Measurements from ENCODE around the gene TIMM17B.

The TIMM17B gene

DNA sequence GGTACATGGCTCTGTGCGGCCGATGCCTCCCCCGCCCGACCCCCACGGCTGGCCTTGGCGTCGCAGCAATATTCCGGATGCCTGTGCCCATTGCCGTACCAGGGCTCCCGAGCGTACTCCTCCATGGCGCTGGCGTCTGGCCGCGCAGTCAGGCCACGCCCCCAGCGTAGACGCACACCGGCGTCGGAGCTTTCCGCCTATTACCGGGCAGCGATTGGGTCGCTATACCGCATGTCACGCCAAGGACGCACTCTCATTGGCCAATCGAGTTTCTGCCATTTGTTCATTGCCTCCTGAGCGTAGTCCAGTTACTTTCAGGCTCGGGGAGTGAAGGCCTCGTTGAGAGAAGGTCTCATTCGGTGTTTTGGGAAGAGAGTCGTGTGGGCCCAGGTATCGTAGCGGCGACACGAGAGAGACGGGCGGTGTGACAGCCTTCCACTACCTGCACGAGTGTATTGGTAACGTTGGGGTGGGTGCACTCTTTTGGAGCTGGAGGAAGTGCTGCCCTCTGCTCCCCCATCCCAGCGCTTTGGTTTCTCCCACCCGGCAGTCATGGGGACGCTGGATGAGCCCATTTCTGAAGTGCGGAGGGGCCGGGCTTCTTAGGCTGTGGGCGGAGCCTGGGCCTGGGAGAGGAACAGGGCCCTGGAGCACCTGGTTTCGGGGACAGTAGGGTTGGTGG lies at the start of gene TIMM17B, which contains the start of gene PQBP1:
Gene TIMM17B (minus strand): TSS at position 144 of the 682 bp plus-strand sequence. CDS start 19 bp downstream, at position 125.
Gene PQBP1 (plus strand): TSS at position 306 of the 682 bp plus-strand sequence. CDS start 580 bp downstream, outside the sequence.
- DNase-seq (ENCODE audit: low read depth), result peak; percentile 70

DNA sequence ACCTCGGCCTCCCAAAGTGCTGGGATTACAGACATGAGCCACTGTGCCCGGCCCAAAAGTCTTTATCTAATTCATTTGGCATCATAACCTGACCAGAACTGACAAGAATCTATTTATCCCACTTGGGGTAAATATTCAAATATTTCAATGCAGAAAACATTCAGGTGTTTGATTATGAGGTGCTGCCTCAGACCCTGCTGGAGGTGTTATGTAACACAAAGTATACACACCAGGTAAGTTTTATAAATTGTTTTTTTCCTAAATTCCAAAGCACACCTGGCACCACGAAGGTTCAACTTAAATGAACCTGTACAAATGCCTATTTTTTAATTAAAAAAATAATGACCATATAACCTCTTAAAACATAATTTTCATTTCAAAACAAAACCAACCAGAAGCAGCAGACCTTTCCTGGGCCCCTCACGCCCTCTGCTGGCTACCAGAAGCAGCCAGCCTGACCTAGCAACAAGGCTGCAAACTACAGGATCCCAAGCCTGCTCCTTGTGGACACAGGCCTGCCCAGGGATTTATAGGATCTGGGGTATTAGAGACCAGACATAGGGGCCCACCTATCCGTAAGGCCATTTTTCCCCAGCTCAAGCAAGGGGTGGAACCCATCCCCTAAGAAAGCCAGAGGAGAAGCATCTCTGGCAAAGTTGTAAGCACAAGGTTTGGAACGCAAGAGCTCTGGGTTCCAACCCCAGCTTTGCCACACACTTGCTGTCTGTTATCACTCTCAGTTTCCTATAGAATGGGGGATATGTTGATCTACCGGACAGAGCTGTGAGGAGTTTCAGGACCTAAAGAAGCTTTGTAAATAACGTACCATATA lies 48.2 kb upstream of the TIMM17B start:
- no peak for DNase-seq (ENCODE audit: low read depth)

DNA sequence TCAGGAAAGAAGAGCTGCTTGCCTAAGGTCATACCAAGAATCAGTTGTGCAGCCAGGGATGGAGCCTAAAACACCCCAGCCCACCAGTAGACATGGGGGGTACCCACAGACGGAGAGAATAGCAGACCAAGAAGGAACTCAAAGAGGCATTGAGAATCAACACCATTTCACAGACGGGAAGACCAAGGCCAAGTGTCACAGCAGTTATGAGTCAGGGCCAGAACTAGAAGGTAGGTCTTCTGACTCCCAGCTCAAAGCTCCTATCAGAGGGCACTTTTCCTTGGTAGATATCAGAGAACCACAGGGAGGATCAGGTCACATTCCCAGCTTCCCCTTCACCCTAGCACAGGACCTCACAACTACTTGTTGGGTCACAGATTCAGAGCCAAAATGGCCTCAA lies 45.3 kb upstream of the TIMM17B start:
- no peak for DNase-seq (ENCODE audit: low read depth)

DNA sequence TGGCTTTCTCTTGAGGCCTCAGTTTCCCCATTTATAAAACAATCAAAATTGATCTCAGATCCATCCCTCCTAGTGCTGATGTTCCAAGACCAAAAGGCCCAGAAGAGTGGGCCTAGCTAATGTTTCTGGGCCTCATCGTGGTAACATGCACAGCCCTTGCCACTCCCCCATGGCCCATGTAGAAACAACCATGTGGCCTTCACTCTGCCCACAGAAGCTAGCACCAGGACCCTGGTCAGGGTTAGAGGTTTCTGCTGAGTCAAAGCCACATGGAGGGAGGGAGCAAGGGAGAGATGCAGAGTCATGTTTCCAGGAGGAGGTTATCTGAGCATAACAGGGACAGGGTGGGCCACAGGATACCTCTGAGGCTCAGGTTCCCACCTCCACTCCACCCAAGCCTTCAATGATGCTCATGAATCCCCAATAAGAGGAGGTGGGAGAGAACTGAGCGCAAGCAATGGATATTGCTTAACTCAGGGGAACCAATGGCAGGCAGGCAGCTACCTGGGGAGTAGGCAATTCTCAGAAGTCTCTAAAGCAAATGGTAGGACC lies 42.9 kb upstream of the TIMM17B start:
- no peak for DNase-seq (ENCODE audit: low read depth)

DNA sequence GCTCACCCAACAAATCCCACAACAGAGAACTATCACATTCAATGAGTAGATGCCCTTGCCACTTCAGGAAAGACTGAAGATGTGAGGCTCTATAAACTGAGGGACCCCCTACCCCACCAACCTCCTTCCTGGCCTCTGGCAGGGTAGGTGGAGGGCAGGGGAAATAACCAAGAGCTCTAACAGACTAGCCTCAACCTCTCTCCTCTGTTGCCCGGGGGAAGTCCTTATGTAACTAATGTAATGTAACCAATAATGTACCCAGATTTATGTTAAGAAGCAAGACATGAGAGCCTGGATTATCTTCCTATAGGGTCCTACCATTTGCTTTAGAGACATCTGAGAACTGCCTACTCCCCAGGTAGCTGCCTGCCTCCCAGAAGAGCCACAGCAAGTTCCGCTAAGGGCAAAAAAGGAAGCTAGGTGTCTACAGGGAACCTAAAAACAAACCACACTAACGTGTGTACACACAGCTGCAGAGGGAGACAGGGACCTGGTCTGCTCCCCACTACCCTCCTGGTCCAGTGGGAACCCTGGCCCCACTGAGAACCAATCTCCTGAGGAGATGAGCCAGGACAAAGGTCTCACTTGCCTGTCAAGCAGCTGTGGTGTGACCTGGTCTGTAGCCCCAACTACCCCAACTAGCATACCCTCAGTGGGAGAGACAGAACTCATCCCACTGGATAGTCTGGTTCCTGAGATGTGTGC lies 42.1 kb upstream of the TIMM17B start:
- no peak for DNase-seq (ENCODE audit: low read depth)

DNA sequence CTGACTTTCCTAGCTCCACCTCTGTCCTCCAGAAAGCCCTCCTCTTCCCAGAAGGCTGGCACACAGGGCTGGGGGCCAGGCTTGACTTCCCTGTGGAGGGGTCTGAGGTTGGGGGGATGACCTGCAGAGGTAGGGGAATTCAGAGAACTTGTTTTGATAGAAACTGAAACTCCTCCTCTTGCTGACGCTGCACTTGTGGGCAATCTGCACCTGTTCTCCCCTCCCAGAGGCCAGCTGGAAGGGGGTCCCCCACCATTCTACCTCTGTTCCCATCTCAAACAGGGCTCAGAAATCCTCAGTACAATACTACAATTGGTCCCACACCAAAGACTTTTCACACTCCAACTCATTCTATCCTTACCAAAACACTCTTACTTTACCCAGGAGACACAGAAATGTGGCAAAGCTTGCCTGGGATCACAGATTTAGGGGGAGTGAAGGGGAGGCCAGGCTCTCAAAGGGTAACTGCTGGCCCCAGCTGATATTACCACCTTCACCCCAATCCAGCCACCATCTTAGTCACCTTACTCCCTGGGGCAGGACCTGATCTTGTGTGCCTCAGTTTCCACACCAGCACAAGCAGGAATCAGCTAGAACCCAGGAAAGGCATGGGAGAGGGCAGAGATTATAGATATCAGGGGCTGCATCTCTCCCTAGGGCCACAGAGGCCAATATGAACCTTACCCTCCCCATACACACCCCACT lies 41.3 kb upstream of the TIMM17B start:
- DNase-seq (ENCODE audit: low read depth), result no peak

DNA sequence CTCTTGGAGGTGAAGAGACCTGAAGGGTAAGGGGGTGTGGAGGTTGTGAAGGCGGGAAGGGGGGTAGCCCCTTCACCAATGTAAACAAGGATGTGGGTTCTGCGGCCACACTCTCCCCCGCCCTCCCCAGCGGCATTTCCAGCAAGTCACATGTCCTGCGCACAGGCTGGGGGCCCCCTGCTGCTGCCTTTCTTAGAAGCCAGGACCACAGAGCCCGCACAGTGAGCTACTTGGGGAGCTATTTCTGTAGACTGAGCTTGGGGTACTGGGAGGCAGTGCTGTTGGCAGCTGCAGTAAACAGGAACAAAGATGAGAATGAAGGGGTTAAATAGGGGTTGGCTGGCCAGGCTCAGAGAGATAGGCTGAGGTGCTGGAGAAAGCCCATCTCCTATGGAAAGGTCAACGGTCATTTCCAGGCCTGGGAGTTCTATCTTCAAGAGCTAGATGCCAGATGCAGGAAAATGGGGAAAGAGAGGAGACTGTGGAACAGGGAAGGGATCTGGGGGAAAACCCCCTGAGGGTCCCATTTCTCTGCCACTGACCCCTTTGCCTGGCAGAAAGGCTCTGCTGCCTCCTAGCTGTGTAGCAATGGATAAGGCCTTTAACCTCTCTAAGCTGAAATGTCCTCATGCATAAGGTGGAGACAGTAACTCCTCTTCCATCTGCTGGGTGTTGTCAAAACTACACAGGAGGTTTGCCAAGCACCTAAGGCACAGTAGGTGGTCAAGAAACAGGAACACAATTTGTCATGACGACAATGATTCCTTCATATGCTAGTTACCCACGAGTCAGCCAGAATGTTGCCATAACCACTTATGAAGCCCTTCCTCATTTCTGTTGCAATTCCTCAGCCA lies 39.7 kb upstream of the TIMM17B start:
- peak; percentile 68 for DNase-seq (ENCODE audit: low read depth)

DNA sequence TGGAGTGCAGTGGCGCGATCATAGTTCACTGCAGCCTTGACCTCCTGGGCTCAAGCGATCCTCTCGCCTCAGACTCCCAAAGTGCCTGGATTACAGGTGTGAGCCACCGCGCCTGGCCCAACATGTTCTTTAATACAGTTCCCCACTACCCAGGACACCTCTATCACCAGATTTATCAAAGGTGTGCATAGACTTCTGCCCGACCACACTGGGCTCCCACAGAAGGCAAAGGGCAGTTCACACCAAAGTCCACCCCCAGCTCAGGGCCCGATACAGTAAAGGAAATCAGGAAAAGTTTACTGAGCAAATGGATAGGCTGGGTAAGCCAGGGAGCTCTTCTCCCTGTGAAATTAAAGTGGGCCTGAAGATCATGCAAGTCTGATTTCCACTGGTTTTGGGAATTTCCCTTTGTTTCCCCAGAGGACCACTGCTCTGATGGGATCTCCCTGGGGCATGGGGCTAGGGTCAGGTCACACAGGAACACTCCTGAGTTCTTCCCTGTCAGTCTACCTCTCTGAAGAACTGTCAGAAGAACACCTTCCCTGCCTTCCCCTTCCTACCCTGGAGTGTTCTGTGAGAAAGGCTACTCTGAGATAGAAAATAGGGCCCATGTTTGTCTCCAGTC lies 39.0 kb upstream of the TIMM17B start:
- no peak for DNase-seq (ENCODE audit: low read depth)

DNA sequence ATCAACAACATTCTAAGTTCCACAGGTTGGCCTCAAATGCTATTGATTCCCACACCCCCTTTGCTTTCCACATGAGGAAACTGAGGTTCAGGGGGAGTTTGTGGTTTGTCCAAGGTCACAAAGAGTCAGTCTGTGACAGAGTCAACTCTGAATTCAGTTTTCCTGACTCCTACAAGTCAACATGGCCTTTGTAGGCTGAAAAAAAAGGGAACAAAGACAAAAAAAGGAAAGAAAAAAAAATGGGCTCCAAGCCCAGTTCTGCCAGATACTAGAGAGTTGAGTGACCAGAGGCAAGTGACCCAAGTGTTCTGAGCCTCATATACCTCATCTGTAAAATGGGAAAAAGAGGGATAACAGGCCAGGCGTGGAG lies 37.7 kb upstream of the TIMM17B start:
- no peak for DNase-seq (ENCODE audit: low read depth)

DNA sequence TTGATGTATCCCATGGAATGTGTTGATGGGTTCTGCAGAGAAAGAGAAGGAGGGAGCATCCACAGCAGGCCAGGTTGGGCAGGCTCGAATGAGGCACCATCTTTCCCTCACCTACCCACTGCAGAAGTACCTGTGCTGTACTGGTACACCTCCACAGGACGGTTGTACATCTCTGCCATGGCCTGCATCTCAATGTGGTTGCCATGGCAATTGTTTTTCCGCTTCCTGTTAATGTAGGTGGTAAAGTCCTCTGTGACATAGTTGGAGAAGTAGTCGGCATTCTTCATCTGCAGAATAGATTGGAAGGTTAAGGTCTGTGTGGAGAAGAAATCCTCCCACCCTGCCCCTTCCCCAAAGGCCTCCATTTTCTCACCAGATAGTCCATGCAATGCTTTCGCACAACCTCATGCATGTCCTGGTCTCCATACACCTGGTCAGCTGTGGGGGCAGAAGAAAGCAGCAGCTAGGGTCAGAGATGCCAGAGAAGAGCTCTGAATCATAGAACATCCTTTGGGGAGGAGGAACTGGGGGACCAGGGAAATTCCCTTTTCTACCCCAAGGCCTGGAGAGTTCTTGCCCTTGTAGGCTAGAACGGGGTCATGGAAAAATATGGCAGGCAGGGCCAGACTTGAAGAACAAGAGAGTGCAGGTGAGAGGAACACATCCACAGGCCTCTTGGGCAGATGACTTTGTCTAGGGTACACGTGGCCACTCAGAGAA lies 37.2 kb upstream of the TIMM17B start:
- DNase-seq (ENCODE audit: low read depth), result no peak

DNA sequence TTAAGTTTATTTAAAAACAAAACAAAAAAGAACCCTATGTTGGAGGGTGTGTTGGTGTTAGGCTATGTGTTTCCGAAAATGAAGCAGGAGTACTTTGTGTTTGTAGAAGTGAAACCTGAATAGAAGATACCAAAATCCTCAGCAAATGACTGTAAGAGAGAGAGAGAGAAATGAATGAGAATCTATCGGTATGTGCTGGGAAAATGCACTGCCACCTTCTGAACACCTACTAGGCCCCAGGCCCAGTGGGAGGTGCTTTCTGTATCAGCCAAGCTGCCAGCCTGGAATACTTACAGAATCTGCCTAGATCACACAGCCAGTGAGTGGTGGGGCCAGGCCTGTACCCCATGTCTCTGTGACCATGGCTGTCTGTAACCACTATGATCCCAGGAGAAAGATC lies 36.2 kb upstream of the TIMM17B start:
- no peak for DNase-seq (ENCODE audit: low read depth)

DNA sequence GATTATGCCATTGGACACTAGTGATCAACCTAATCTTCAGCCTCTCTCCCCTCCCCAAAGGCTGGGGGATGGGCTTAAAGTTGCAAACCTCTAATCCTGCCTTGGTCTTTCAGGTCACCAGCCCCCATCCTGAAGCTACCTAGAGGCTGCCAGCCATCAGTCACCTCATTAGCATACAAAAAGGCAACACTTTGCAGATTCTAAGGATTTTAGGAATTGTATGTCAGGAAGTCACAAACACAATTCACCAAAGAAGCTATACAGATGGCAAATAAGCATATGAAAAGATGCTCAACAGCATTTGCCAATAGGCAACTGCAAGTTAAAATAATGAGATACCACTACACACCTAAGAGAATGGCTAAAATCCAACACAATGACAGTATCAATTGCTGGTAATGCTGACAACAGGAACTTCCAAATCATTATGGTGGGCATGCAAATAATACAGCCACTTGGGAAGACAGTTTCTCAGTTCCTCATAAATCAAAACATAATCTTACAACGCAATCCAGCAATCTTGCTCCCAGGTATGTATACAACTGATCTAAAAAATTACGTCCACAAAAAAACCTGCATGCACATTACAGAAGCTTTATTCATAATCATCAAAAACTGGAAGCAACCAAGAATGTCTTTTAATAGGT lies 30.3 kb upstream of the TIMM17B start:
- no peak for DNase-seq (ENCODE audit: low read depth)

DNA sequence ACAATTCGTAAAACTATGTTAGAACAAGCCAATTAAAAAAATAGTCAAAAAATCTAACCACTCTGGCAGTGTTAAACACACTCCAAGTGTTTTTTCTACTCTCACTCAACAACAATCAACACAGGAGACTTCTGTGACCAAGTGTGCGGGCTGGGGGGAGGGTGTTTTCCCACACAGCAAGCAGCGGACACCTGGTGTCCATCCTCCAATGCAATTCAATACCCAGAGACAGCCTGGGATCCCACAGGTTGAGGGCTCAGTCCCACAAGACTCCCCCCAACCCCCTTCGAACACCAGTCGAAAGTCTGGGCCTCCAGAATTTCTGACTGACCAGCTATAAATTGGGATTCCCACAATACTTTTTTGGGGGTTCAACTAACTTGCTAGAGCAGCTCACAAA lies 29.6 kb upstream of the TIMM17B start:
- no peak for DNase-seq (ENCODE audit: low read depth)

DNA sequence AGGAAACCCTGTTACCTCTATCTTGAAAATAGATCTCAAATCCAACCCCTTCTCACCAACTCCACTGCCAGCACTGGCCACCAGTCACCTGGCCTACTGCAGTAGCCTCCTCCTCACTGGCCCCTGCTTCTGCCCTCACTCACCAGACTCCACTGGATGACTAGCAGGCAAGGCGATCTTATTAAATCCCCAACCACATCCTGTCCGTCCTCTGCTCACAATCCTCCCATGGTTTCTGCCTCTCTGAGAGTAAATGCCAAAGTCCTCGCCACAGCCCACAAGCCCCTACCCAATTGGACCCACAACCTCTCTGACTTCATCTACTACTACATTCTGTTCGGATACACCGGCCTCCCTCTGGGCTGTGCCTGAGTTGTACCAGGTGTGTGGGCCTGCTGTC lies 26.7 kb upstream of the TIMM17B start:
- DNase-seq (ENCODE audit: low read depth), result no peak

DNA sequence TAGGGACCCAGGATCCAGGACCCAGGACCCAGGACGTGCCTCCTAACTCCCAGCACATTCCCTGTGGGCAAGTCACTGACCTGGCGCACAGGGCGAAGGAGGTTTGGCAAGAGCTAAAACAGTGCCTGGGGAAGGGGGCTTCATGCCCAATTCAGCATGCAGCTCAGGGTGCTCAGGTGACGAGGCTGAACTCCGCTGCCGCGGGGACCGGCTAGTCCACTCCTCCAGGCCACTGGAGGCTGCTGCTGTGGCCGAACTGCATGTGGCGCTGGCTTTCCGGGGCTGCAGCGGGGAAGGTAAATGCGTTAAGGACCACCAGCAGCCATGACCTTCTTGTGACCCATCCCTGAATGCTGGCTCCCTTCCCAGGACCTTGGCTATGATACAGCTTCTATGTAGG lies 26.2 kb upstream of the TIMM17B start:
- no peak for DNase-seq (ENCODE audit: low read depth)

DNA sequence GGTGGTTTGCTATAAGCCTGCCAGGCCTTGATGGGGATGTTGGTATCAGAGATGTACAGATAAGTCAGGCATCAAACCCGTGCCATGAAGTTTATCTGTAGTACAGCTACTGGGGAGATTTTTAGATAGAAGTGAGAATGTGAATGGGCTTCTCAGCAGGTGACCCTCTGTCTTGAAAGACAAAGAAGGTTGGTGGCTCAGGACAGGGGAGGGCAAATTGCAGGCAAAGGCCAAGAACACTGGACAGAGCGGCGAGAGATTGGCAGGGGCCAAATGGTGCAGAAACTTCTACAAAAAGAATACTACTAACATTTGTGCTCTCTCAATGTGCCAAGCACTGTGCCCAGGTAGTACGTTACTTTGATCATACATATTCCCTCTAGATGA lies 23.1 kb upstream of the TIMM17B start:
- no peak for DNase-seq (ENCODE audit: low read depth)

DNA sequence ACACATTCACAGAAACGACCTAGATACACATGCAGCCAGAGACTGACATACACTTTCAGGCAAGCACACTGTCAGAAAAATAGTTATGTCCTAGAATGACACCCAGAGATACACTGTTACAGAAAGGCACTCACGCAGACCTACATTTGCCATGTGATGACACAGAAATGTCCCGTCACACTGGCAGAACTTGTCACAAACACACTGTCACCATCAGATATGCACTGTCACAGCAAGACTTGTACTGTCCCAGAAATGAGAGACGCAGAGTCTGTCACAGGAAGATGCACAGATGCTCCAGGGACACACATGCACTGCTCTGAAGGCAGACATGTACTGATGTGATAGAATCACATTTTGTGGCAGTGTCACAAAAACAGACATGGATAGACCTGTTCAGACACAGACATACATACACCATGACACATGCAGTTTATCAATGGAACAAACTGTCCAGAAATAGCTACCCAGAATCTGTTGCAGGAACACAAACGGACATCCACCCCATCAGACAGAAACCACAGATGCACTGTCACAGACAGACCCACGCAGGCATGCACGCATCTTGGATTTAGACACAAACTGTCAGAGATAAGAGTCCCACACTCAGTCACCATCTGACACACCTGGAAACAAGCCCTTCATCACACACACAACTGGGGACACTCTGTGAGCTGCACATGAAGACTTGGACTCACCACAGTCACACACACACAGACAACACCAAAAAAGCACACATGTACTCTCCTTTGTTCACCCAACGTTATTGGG lies 22.6 kb upstream of the TIMM17B start:
- no peak for DNase-seq (ENCODE audit: low read depth)

DNA sequence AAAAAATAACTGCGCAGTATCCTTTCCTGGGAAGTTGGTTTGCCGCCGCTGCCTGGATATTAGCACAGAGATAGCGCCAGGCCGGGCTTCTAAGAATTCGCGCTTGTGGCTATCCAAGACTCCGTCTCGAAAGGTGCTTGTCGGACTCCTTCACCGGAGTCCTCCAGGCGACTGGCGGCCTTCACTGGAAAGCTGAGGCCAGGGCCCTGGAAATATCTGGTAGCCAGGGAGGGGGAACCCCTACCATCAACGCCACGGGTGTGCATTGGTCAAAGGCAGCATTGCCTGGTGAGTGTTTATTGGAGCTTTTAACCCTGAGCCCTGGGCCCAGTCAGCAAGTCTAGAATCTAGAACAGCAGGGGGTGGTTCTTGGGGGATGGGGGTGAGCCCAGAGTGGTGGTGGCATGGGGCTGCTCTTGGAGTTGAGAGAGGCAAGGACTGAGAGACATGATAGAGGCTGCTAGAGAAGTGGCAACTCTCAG lies 21.8 kb upstream of the TIMM17B start:
- no peak for DNase-seq (ENCODE audit: low read depth)

Data from stimulated activated CD8-positive, alpha-beta memory T cell treated with anti-CD3 and anti-CD28 coated beads, Interleukin-12 subunit alpha, Interleukin-12 subunit beta, amount 100 ng/mL, for 1 hour (primary cell).